Measurements from ENCODE around the gene RBM3. TPM values are rescaled to one million over a fixed set of nuclear protein-coding genes. Genes with fewer than 3 reads are reported as not detected.

Gene RBM3
- total RNA-seq, 4 donors from 2014 or later: 83.7 to 233 (median 182) TPM

GRCh38 chrX:48616576-48616975 lies 42.3 kb downstream of the RBM3 start:
- H3K4me3 ChIP-seq: no peak overlapping the region
- TF ChIP-seq POLR2AphosphoS5 (IDR thresholded peaks at IDR 0.05) (no peak), CTCF (IDR thresholded peaks at IDR 0.05) (no peak), EP300 (IDR thresholded peaks at IDR 0.05) (no peak), POLR2A (IDR thresholded peaks at IDR 0.05) (no peak)
- H3K9me3 ChIP-seq: no peaks in the 10 kb centered on the region
- no peak overlapping the region for H3K27ac ChIP-seq
- no peaks in the 10 kb centered on the region for H3K36me3 ChIP-seq
- H3K27me3 ChIP-seq: no peaks in the 10 kb centered on the region
- no peaks in the 10 kb centered on the region for H3K4me1 ChIP-seq
- WGBS, 2 donors (ENCODE audit: low coverage in 1 of 2): 60 to 80% methylated on average over 1 to 2 of the region's 5 CpGs
- no peak for ATAC-seq

DNA sequence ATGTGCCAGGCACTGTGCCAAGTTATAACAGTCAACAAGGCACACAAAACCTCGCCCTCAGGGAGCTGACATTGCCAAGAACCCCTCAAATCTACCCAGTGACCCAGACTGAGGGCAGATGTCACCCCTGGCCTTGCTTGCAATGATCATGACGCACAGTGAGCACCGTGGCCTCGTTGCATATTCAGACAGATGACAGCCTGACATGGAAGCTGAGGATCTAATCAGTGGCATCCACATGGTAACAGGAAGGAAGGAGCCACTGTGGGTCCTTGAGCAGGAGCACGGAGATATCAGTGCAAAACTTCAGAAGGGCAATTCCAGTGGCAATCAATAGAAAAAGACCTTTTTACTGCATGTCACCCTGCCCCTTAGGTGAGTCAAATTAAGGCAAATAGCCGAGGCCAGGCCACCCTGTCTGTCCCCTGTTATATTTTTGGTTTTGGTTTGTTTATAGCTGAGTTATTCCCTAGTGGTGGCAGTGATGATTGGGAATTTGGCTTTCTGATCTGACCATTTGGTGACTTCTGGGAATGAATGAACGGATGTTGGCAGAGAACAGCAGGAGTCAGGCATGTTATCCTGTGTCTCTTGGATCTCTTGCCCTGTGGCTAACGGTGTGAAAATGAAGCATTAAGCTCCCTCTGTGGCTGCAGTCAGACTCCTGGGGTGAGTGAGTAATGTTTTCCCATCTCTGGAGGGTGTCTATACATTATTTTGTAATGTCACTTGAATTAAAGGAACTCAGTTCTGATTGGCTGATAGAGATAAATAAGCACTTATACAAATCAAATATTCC lies 43.5 kb downstream of the RBM3 start:
- WGBS, 2 donors (ENCODE audit: low coverage in 1 of 2): 7 to 31% methylated on average over 3 of the region's 8 CpGs
- TF ChIP-seq CTCF (IDR thresholded peaks at IDR 0.05) (no peak), POLR2A (IDR thresholded peaks at IDR 0.05) (no peak), POLR2AphosphoS5 (IDR thresholded peaks at IDR 0.05) (no peak), EP300 (IDR thresholded peaks at IDR 0.05) (no peak)
- H3K4me1 ChIP-seq: no peaks in the 10 kb centered on the region
- H3K27me3 ChIP-seq: no peaks in the 10 kb centered on the region
- H3K4me3 ChIP-seq: no peak overlapping the region
- H3K36me3 ChIP-seq: no peaks in the 10 kb centered on the region
- H3K9me3 ChIP-seq: no peaks in the 10 kb centered on the region
- peak; percentile 34 for ATAC-seq
- no peak overlapping the region for H3K27ac ChIP-seq

- no peaks in the 10 kb centered on the region for H3K9me3 ChIP-seq
- 78 to 100% methylated on average over 1 to 4 of the region's 5 CpGs for WGBS, 2 donors (ENCODE audit: low coverage in 1 of 2)
- TF ChIP-seq POLR2AphosphoS5 (IDR thresholded peaks at IDR 0.05): no peak
- TF ChIP-seq CTCF (IDR thresholded peaks at IDR 0.05): no peak
- no peak overlapping the region for H3K27ac ChIP-seq
- no peaks in the 10 kb centered on the region for H3K27me3 ChIP-seq
- H3K36me3 ChIP-seq: no peaks in the 10 kb centered on the region
- ATAC-seq: no peak
- no peak overlapping the region for H3K4me3 ChIP-seq
- H3K4me1 ChIP-seq: peaks cover 0 to 1% (median 0%) of the 10 kb centered on the region in 3 donors
Measured at GRCh38 chrX:48626401-48627298, 52.4 kb downstream of the RBM3 start.

Small RNAs within 50 kb of the gene (small RNA-seq; reads per million reads assigned to genes)
- 0 reads per million in 4 donors for gene MRPL32P1

Other genes starting within 250 kb of the RBM3 start
- not detected for gene SSX3, start 217.8 kb upstream of the RBM3 start, total RNA-seq
- gene SSX4, start 190.9 kb upstream of the RBM3 start, total RNA-seq: under 1 TPM in 1 of 4 donors, not detected in 3; 0.27 TPM
- gene SSX4B, start 162.5 kb upstream of the RBM3 start, total RNA-seq: under 1 TPM in 1 of 4 donors, not detected in 3; 0.27 TPM
- 1 to 10 TPM; 4.2 to 7.9 (median 4.7) TPM for gene SLC38A5, start 104.2 kb upstream of the RBM3 start, total RNA-seq
- 10 to 100 TPM; 31.1 to 43.0 (median 38.9) TPM for gene FTSJ1, start 98.3 kb upstream of the RBM3 start, total RNA-seq
- gene PORCN, start 65.5 kb upstream of the RBM3 start, total RNA-seq: 10 to 100 TPM in 3 of 4 donors, 1 to 10 TPM in 1; 9.4 to 21.0 (median 13.2) TPM
- gene EBP, start 52.7 kb upstream of the RBM3 start, total RNA-seq: 10 to 100 TPM; 12.9 to 17.7 (median 14.5) TPM
- 10 to 100 TPM in 3 of 4 donors, 1 to 10 TPM in 1; 8.4 to 16.9 (median 12.7) TPM for gene TBC1D25, start 34.8 kb upstream of the RBM3 start, total RNA-seq
- 100 to 1,000 TPM; 108 to 182 (median 139) TPM for gene WDR13, start 23.0 kb downstream of the RBM3 start, total RNA-seq
- 1 to 10 TPM; 1.6 to 5.4 (median 3.7) TPM for gene WAS, start 109.3 kb downstream of the RBM3 start, total RNA-seq
- 10 to 100 TPM in 1 of 4 donors, 1 to 10 TPM in 3; 3.4 to 11.7 (median 5.1) TPM for gene SUV39H1, start 122.2 kb downstream of the RBM3 start, total RNA-seq
- not detected for gene GLOD5, start 187.3 kb downstream of the RBM3 start, total RNA-seq
- not detected for gene GATA1, start 212.1 kb downstream of the RBM3 start, total RNA-seq
- 10 to 100 TPM; 50.7 to 66.8 (median 56.9) TPM for gene HDAC6, start 227.6 kb downstream of the RBM3 start, total RNA-seq

All from gastroesophageal sphincter (tissue), 4 donors.